GM21717 (cell line): Measurements from ENCODE around the gene CCDC81.

Source experiments
- ATAC-seq: cut with Tn5 transposase; IDR thresholded peaks from one replicate; pipeline ENCODE4 v1.9.1; 2021; ENCODE audit warnings: mild to moderate bottlenecking, moderate library complexity; ENCODE audit not compliant: unreplicated experiment

The CCDC81 gene

DNA sequence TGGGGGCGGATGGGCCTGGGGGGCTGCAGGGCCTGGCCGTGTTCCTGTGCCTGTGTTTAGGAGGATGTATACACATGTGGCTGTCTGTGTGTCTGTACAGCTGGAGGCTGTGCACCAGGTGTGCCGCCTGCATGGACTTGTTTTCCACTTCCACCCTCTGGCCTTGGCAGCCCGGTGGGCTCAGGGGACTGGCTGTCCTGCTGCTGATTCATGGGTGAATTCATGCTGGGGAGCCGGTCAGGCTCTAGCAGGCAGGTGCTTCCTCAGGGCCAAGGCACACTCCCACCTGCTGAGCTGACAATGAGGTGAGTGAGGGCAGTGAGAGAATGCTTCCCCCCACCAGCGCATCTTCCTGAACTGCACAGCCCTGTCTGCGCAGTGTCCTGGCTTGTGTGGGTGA lies 88.4 kb downstream of the CCDC81 start:
- no peak for ATAC-seq

DNA sequence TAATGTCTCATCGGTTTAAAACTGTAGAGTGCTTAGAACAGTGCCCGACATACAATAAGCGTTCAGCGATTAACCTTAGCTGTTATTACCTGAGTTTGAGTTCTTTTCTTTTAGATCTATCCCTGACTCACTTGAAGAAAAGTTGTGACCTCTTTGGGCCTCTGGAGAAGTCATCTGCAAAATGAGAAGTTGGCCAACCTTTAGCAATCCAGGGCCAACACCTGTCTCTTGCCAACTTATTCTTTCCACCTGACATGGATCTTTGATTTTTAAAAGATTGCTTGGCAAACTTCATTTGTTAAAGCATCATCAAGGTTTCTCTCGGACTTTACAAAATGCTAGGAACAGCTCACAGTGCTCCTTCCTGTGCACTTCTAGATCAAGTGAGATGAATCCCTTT lies 89.3 kb downstream of the CCDC81 start:
- no peak for ATAC-seq

DNA sequence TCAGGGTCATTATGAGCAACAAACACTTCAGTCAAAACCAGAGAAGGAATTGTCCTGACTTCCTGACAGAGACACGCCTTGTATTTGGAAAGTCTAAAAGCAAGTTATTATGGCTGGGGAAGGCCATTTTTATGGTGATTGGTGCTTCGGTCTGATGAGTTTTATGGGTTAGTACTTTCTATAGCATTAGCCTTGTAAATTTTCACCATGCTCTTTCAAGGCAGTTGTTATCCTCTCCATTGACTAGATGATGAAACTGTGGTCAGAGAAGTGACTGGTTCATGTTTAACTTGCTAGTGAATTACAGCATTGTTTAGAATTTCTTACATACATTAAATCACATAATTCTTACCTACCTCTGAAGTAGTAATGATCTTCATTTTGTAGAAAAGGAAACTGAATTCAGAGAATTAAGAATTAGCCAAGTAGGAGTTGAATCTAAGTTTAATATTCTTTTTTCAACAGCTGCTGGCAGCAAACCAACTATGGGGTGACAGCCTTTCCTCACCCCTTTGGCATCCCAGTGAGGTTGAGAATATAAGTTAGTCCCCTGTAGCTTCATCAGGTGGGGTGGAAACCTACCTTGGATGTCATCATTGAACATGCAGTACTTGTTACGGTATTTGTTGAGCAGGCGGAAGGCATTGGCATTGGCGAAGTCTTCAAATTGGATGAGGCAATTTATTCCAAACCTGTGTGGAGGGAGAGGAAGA lies 90.0 kb downstream of the CCDC81 start:
- ATAC-seq = no peak

DNA sequence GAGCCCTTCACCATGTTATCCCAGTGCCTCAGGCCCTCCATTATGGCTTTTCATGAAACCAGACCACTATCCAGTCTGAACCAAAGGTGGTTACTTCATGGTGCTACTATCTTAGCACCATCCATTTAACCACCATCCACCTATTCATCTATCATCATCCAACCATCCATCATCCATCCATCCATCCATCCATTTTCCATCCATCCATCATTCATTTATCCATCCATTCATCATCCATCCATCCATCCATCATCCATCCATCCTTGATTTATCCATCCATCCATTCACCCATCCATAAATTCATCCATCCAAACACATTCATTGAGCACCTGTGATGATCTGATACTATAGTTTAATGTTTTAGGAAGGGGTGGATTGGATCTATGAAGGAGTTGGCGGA lies 93.5 kb downstream of the CCDC81 start:
- ATAC-seq = no peak

DNA sequence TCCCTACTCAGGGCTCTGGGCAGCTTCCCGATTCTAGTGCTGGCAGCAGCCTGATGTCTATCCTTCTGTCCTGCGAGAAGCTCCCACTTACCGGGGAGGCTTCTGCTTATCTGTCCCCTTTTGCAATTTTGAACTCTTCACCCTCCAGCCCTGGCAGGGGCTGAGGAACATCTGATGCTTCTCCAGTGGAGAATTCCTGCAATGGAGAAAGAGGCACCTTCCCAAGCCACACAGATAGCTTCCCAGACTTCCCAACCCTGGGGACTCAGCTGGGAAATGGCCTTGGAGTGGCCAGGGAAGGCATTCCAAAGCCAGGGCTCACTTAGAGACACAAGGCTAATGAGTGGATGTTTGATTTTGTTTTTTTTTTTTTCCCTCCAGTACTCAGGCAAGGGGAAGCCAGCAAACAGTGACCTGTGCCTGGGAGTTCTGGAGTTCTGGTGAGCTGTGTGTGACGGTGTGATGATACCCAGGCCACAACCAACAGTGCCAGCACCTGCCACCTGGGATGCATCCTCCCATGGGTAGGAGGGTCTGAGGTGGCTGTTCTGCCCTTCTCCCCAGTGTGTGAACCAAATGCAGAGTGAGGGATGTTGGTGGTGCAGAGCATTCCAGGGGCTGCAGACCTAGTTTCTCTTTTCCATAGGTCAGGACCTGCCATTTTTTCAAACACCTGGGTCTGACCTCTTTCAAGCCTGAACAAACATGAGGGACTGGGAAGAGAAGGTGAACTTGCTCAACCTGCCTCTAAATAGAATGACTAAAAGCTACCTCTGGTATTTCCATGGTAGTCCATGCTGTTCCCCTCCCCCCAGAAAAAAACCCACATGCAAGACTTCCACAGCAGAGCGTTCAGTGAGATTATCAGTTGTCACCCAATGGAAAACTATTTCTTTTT lies 95.1 kb downstream of the CCDC81 start:
- no peak for ATAC-seq
